ENCODE results near the gene SERPINB8.

DNA sequence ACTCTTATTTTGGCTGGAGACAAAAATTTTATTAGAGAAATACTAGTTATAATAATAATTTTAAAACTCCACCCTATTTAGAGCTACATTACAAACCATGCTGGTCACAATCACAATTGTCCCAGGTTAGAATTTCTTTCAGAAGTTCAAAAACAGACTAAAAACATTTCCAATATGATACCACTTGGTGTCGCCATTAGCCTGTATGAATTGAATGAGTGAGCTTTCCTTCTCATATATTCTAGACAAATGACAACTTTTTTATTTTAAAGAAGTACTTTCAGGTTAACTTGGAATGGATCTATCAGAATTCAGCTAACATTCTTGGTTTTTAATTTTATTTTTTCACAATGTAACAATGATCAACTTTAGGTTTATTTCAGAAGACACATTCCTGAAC is 48.0 kb downstream of the SERPINB8 start:
- TF ChIP-seq EZH2 (IDR thresholded peaks at IDR 0.05) (no peak), POLR2AphosphoS5 (IDR thresholded peaks at IDR 0.05; ENCODE audit: borderline replicate concordance, low read depth, low read length) (no peak), FOXP2 (optimal IDR thresholded peaks at IDR 0.05; ENCODE audit: control extremely low read depth, extremely low read length, insufficient read depth) (no peak)
